ENCODE results near the gene CALM1.
A peak's percentile ranks its signal among the peaks of the same experiment; 100 is the strongest.

CALM1 gene

GRCh38 chr14:90425373-90425879 lies 28.6 kb downstream of the CALM1 start (continued):
- no peak for TF ChIP-seq ZNF155 (tag by site-specific recombination; IDR thresholded peaks at IDR 0.05)
- TF ChIP-seq ZNF561 (tag by site-specific recombination; IDR thresholded peaks at IDR 0.05; ENCODE audit: borderline replicate concordance): no peak
- no peak for TF ChIP-seq ZNF585B (tag by site-specific recombination; IDR thresholded peaks at IDR 0.05)
- no peak for TF ChIP-seq ZSCAN23 (tag by site-specific recombination; IDR thresholded peaks at IDR 0.05)
- TF ChIP-seq FEZF1 (tag by site-specific recombination; IDR thresholded peaks at IDR 0.05): no peak
- no peak for TF ChIP-seq ZNF274 (IDR thresholded peaks at IDR 0.05; ENCODE audit: low read length)
- TF ChIP-seq ZNF274 (tag by site-specific recombination; IDR thresholded peaks at IDR 0.05; ENCODE audit: borderline replicate concordance): no peak
- TF ChIP-seq ZNF571 (tag by site-specific recombination; IDR thresholded peaks at IDR 0.05): no peak
- TF ChIP-seq IKZF3 (tag by site-specific recombination; IDR thresholded peaks at IDR 0.05): no peak
- no peak for TF ChIP-seq ZBTB10 (tag by site-specific recombination; IDR thresholded peaks at IDR 0.05)

GRCh38 chr14:90426031-90426540 lies 29.3 kb downstream of the CALM1 start:
- Histone ChIP-seq H3K36me3 (ENCODE audit: control insufficient read depth in 2 of 2, insufficient read depth in 1 of 2, low read length in 2 of 2) (no peaks in the 10 kb centered on the region), H3K9me3 (ENCODE audit: control insufficient read depth, insufficient read depth, low read depth, low read length) (no peaks in the 10 kb centered on the region), H3K4me3 (ENCODE audit: low read depth, low read length) (no peak overlapping the region), H3K27ac (ENCODE audit: extremely low read depth, low read depth, low read length) (no peak overlapping the region), H3K4me1 (ENCODE audit: control insufficient read depth, insufficient read depth, low read length) (no peaks in the 10 kb centered on the region; the same call in 1 of the 2 replicates)
- TF ChIP-seq ZNF624 (tag by site-specific recombination; IDR thresholded peaks at IDR 0.05): no peak
- ChIA-PET CTCF (interaction anchor here (0.7 kb wide), 1 partner anchor 26 kb away, joined by 4 read pairs; no protein-coding TSS in a partner anchor), POLR2A (no interaction called here)

- no peaks in the 10 kb centered on the region for H3K9me3 ChIP-seq (ENCODE audit: control insufficient read depth, insufficient read depth, low read depth, low read length)
- no peaks in the 10 kb centered on the region for H3K36me3 ChIP-seq (ENCODE audit: control insufficient read depth in 2 of 2, insufficient read depth in 1 of 2, low read length in 2 of 2)
- no peak overlapping the region for H3K27ac ChIP-seq (ENCODE audit: extremely low read depth, low read depth, low read length)
- CTCF ChIA-PET: interaction anchor here (0.7 kb wide), 1 partner anchor 410 kb away, joined by 4 read pairs; no protein-coding TSS in a partner anchor
- H3K4me3 ChIP-seq (ENCODE audit: low read depth, low read length): no peak overlapping the region
- POLR2A ChIA-PET: no interaction called here
- H3K4me1 ChIP-seq (ENCODE audit: control insufficient read depth, insufficient read depth, low read length): no peaks in the 10 kb centered on the region; the same call in 1 of the 2 replicates
- TF ChIP-seq ZNF660 (tag by site-specific recombination; IDR thresholded peaks at IDR 0.05): no peak
- 0 out of 2 replicates have a peak, but pooled peaks have one; percentile 22 for TF ChIP-seq ZSCAN30 (tag by site-specific recombination; IDR thresholded peaks at IDR 0.05)
- peak; percentile 55 for TF ChIP-seq ZFHX2 (tag by site-specific recombination; conservative IDR thresholded peaks at IDR 0.05)
- no peak for TF ChIP-seq ZNF350 (tag by site-specific recombination; IDR thresholded peaks at IDR 0.05)
- TF ChIP-seq ZNF600 (tag by site-specific recombination; IDR thresholded peaks at IDR 0.05): peak; percentile 48
- TF ChIP-seq ZBTB21 (tag by site-specific recombination; IDR thresholded peaks at IDR 0.05): no peak
- no peak for TF ChIP-seq ZNF174 (tag by site-specific recombination; IDR thresholded peaks at IDR 0.05)
- peak; percentile 36; the same call in 1 of the 2 replicates for TF ChIP-seq GLIS1 (tag by site-specific recombination; IDR thresholded peaks at IDR 0.05)
- no peak for TF ChIP-seq TSHZ1 (tag by site-specific recombination; IDR thresholded peaks at IDR 0.05; ENCODE audit: borderline replicate concordance)
- TF ChIP-seq ZNF514 (tag by site-specific recombination; IDR thresholded peaks at IDR 0.05): no peak
- TF ChIP-seq ZFP69B (tag by site-specific recombination; IDR thresholded peaks at IDR 0.05): no peak
- TF ChIP-seq ZNF398 (tag by site-specific recombination; IDR thresholded peaks at IDR 0.05): no peak
- no peak for TF ChIP-seq ZNF544 (tag by site-specific recombination; IDR thresholded peaks at IDR 0.05)
- no peak for TF ChIP-seq ZNF48 (tag by site-specific recombination; IDR thresholded peaks at IDR 0.05)
- TF ChIP-seq BCL11B (tag by site-specific recombination; IDR thresholded peaks at IDR 0.05; ENCODE audit: low read depth): no peak
- no peak for TF ChIP-seq RBAK (tag by site-specific recombination; IDR thresholded peaks at IDR 0.05)
- no peak for TF ChIP-seq MZF1 (tag by site-specific recombination; IDR thresholded peaks at IDR 0.05; ENCODE audit: borderline replicate concordance)
Measured at GRCh38 chr14:90426663-90427062, 29.8 kb downstream of the CALM1 start.

All from HEK293 (cell line).